H9 (cell line): Measurements from ENCODE around the gene TFEB. TPM values are rescaled to one million over a fixed set of nuclear protein-coding genes. Genes with fewer than 3 reads are reported as not detected.

Experiments used
- DNase-seq: peaks from one replicate; pipeline ENCODE4 v3.0.0-alpha.2; 2017
- H2AFZ ChIP-seq: one replicate; pipeline ENCODE4 v1.6.1; 2013; ENCODE audit warnings: mild to moderate bottlenecking, low read length, control low read depth, moderate library complexity
- H2AK5ac ChIP-seq: 2 replicates; pipeline ENCODE4 v1.6.1; 2013; ENCODE audit warnings: low read length, control low read depth, mixed read lengths; ENCODE audit not compliant: insufficient read length
- H2BK120ac ChIP-seq: one replicate; pipeline ENCODE4 v1.6.1; 2013; ENCODE audit warnings: low read depth, mild to moderate bottlenecking, low read length, control low read depth, inconsistent platforms; ENCODE audit not compliant: poor library complexity, severe bottlenecking
- H2BK12ac ChIP-seq: 2 replicates; pipeline ENCODE4 v1.6.1; 2013; ENCODE audit warnings: low read length, control low read depth, mixed read lengths, low read depth; ENCODE audit not compliant: insufficient read length
- H2BK15ac ChIP-seq: 2 replicates; pipeline ENCODE4 v1.6.1; 2013; ENCODE audit warnings: low read depth, low read length, control low read depth
- H2BK20ac ChIP-seq: one replicate; pipeline ENCODE4 v1.6.1; 2013; ENCODE audit warnings: low read depth, mild to moderate bottlenecking, low read length, control low read depth, inconsistent platforms; ENCODE audit not compliant: poor library complexity, severe bottlenecking
- H2BK5ac ChIP-seq: 2 replicates; pipeline ENCODE4 v1.6.1; 2013; ENCODE audit warnings: low read length, control low read depth, mixed read lengths; ENCODE audit not compliant: insufficient read length
- H3K14ac ChIP-seq: 2 replicates; pipeline ENCODE4 v1.6.1; 2013; ENCODE audit warnings: low read length, control low read depth; ENCODE audit not compliant: insufficient read depth
- H3K18ac ChIP-seq: 2 replicates; pipeline ENCODE4 v1.6.1; 2013; ENCODE audit warnings: low read depth, mild to moderate bottlenecking, mixed read lengths, low read length, control low read depth; ENCODE audit not compliant: insufficient read length
- H3K23ac ChIP-seq: 2 replicates; pipeline ENCODE4 v1.6.1; 2013; ENCODE audit warnings: low read length, control low read depth, mixed read lengths, low read depth; ENCODE audit not compliant: insufficient read length
- H3K23me2 ChIP-seq: 2 replicates; pipeline ENCODE4 v1.6.1; 2013; ENCODE audit warnings: low read depth, mild to moderate bottlenecking, mixed read lengths, low read length, control low read depth; ENCODE audit not compliant: insufficient read length, poor library complexity, severe bottlenecking
- H3K27ac ChIP-seq: 2 replicates; pipeline ENCODE4 v1.5.1; 2013; ENCODE audit warnings: low read length, control low read depth, mixed read lengths, low read depth; ENCODE audit not compliant: insufficient read length
- H3K27me3 ChIP-seq: 2 replicates; pipeline ENCODE4 v1.6.1; 2013; ENCODE audit warnings: low read length, control low read depth, inconsistent platforms; ENCODE audit not compliant: insufficient read depth
- H3K4ac ChIP-seq: 2 replicates; pipeline ENCODE4 v1.6.1; 2013; ENCODE audit warnings: low read depth, mild to moderate bottlenecking, control low read depth, inconsistent platforms, low read length, moderate library complexity
- H3K4me1 ChIP-seq: 2 replicates; pipeline ENCODE4 v1.6.1; 2013; ENCODE audit warnings: low read length, control low read depth, inconsistent platforms; ENCODE audit not compliant: insufficient read depth
- H3K4me2 ChIP-seq: 2 replicates; pipeline ENCODE4 v1.6.1; 2013; ENCODE audit warnings: low read length, control low read depth, mixed read lengths; ENCODE audit not compliant: insufficient read length, insufficient read depth
- H3K56ac ChIP-seq: 2 replicates; pipeline ENCODE4 v1.6.1; 2013; ENCODE audit warnings: low read depth, mild to moderate bottlenecking, mixed read lengths, low read length, control low read depth; ENCODE audit not compliant: insufficient read length
- H3K79me1 ChIP-seq: 2 replicates; pipeline ENCODE4 v1.6.1; 2013; ENCODE audit warnings: low read depth, mild to moderate bottlenecking, moderate library complexity, low read length, control low read depth, inconsistent platforms; ENCODE audit not compliant: insufficient read depth, poor library complexity, severe bottlenecking
- H3K79me2 ChIP-seq: 2 replicates; pipeline ENCODE4 v1.6.1; 2013; ENCODE audit warnings: low read length, control low read depth, inconsistent platforms; ENCODE audit not compliant: insufficient read depth
- H3K9ac ChIP-seq: 2 replicates; pipeline ENCODE4 v1.6.1; 2013; ENCODE audit warnings: low read length, control low read depth, mixed read lengths; ENCODE audit not compliant: insufficient read length; ENCODE audit errors: extremely low read depth
- H3K9me3 ChIP-seq: one replicate; pipeline ENCODE4 v1.6.1; 2013; ENCODE audit warnings: low read depth, low read length, inconsistent platforms; ENCODE audit not compliant: control insufficient read depth
- H3T11ph ChIP-seq: one replicate; pipeline ENCODE4 v1.6.1; 2013; ENCODE audit warnings: mild to moderate bottlenecking, low read length, control low read depth, inconsistent platforms
- H4K20me1 ChIP-seq: one replicate; pipeline ENCODE4 v1.6.1; 2013; ENCODE audit not compliant: control insufficient read depth, insufficient read length, insufficient read depth
- H4K5ac ChIP-seq: 2 replicates; pipeline ENCODE4 v1.6.1; 2013; ENCODE audit warnings: low read depth, mild to moderate bottlenecking, mixed read lengths, low read length, control low read depth; ENCODE audit not compliant: insufficient read length
- H4K8ac ChIP-seq: replicated peaks from 2 replicates; pipeline ENCODE4 v1.6.1; 2013; ENCODE audit warnings: low read length, control low read depth, mixed read lengths, low read depth; ENCODE audit not compliant: insufficient read length
- H4K91ac ChIP-seq: 2 replicates; pipeline ENCODE4 v1.6.1; 2013; ENCODE audit warnings: low read depth, mild to moderate bottlenecking, moderate library complexity, mixed read lengths, low read length, control low read depth; ENCODE audit not compliant: insufficient read length
- H3K27ac Mint-ChIP-seq, 3 experiments: 2 replicates in 2 of 3; 3 replicates in 1 of 3; pipeline ENCODE4 v1.8.0; 2020 to 2021; ENCODE audit warnings: mixed read lengths in 3 of 3, mild to moderate bottlenecking in 1 of 3, moderate library complexity in 1 of 3
- H3K27me3 Mint-ChIP-seq: 2 replicates; pipeline ENCODE4 v1.8.0; 2021; ENCODE audit warnings: low read depth, mild to moderate bottlenecking, moderate library complexity, mixed read lengths
- H3K36me3 Mint-ChIP-seq, 3 experiments: 2 replicates in 2 of 3; 3 replicates in 1 of 3; pipeline ENCODE4 v1.8.0; 2020 to 2021; ENCODE audit warnings: low read depth in 3 of 3, mixed read lengths in 3 of 3; ENCODE audit not compliant: insufficient read depth in 1 of 3
- H3K4me1 Mint-ChIP-seq, 2 experiments: 2 replicates each; pipeline ENCODE4 v1.8.0; 2020; ENCODE audit warnings: mixed read lengths in 2 of 2
- H3K4me3 Mint-ChIP-seq, 2 experiments: 2 replicates in 1 of 2; 3 replicates in 1 of 2; pipeline ENCODE4 v1.8.0; 2020 to 2021; ENCODE audit warnings: mild to moderate bottlenecking in 2 of 2, mixed read lengths in 2 of 2, moderate library complexity in 1 of 2
- H3K9me3 Mint-ChIP-seq, 2 experiments: 2 replicates in 1 of 2; 3 replicates in 1 of 2; pipeline ENCODE4 v1.8.0; 2020; ENCODE audit warnings: mild to moderate bottlenecking in 2 of 2, mixed read lengths in 2 of 2, moderate library complexity in 1 of 2
- WGBS: extraction: QIAGEN DNeasy Blood & Tissue Kit; methylation state at CpG from one replicate; pipeline ENCODE4 v1.1.7; 2013; ENCODE audit warnings: missing lambda C conversion rate, low lambda C conversion rate, mixed read lengths; ENCODE audit not compliant: insufficient read length; ENCODE audit errors: extremely low coverage; 5-methylcytosine and 5-hydroxymethylcytosine counted together
- total RNA-seq: library from RNA; stranded (reverse); gene quantifications from 2 replicates; pipeline ENCODE4 v1.2.1, GENCODE V29; 2021
- TF ChIP-seq, protein P1 (sequence below): fragments of 200-600 bp; sonication (generic); conservative IDR thresholded peaks from 3 replicates; pipeline ENCODE4 v1.8.0; 2021; ENCODE audit warnings: antibody characterized with exemption, mild to moderate bottlenecking

The TFEB gene
- total RNA-seq, 1 experiment from 2014 or later, result 1.2 TPM

DNA sequence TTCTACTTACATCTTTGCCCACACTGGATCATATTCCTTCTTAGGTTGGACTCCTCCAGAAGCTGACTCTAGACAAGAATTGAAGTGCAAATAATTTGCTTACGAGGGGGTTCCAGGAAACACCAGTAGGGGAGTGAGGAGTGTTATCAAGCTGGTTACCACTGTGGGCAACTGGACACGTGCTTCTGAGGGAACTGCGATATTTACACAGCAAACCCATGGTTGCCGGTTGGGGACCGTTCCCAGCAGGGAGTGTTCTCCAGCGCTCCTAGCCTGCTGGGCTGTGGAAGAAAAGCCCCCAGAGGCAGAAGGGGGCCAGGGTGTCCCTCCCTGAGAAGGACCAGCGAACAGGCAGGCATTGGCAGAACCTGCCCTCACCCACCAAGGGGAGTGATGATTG lies 75.5 kb downstream of the TFEB start:
- Histone ChIP-seq H3K4me2 (no peak overlapping the region), H3K9me3 (no peaks in the 10 kb centered on the region), H3K14ac (no peak overlapping the region; the same call in 1 of the 2 replicates), H3K9ac (no peak overlapping the region), H2AFZ (no peak overlapping the region), H2BK20ac (no peak overlapping the region), H4K8ac (no peak overlapping the region), H3K4ac (no peak overlapping the region), H4K91ac (no peak overlapping the region), H3T11ph (no peak overlapping the region), H3K18ac (no peak overlapping the region), H3K79me1 (no peaks in the 10 kb centered on the region), H2BK12ac (no peak overlapping the region), H3K56ac (no peak overlapping the region), H2BK5ac (no peak overlapping the region), H3K23me2 (no peaks in the 10 kb centered on the region), H3K23ac (no peak overlapping the region), H2BK15ac (no peak overlapping the region), H3K79me2 (no peaks in the 10 kb centered on the region), H3K27ac (no peak overlapping the region), H2BK120ac (no peak overlapping the region), H3K27me3 (no peaks in the 10 kb centered on the region), H2AK5ac (no peak overlapping the region), H3K4me1 (no peaks in the 10 kb centered on the region), H4K20me1 (no peaks in the 10 kb centered on the region), H4K5ac (no peak overlapping the region)
- TF ChIP-seq, protein P1, sequence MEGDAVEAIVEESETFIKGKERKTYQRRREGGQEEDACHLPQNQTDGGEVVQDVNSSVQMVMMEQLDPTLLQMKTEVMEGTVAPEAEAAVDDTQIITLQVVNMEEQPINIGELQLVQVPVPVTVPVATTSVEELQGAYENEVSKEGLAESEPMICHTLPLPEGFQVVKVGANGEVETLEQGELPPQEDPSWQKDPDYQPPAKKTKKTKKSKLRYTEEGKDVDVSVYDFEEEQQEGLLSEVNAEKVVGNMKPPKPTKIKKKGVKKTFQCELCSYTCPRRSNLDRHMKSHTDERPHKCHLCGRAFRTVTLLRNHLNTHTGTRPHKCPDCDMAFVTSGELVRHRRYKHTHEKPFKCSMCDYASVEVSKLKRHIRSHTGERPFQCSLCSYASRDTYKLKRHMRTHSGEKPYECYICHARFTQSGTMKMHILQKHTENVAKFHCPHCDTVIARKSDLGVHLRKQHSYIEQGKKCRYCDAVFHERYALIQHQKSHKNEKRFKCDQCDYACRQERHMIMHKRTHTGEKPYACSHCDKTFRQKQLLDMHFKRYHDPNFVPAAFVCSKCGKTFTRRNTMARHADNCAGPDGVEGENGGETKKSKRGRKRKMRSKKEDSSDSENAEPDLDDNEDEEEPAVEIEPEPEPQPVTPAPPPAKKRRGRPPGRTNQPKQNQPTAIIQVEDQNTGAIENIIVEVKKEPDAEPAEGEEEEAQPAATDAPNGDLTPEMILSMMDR, result no peak
- WGBS, result no CpG with 5 or more reads among the region's 7 CpGs
- Mint-ChIP-seq H3K27me3 (peaks cover 34% of the 10 kb centered on the region), H3K4me1 (peaks cover 19 to 34% of the 10 kb centered on the region in 2 experiments), H3K27ac (no peak overlapping the region), H3K9me3 (no peaks in the 10 kb centered on the region), H3K36me3 (no peaks in the 10 kb centered on the region), H3K4me3 (no peak overlapping the region)
- DNase-seq, result no peak
